WI38 (cell line): Measurements from ENCODE around the gene TMEM219.
A peak's percentile ranks its signal among the peaks of the same experiment; 100 is the strongest.

Experiments used
- H3K4me3 ChIP-seq: 2 replicates; pipeline ENCODE4 v1.5.1; 2011; ENCODE audit warnings: low read depth, mild to moderate bottlenecking, control low read depth, low read length
- CTCF ChIP-seq: IDR thresholded peaks from 2 replicates; pipeline ENCODE4 v1.5.1; 2012; ENCODE audit warnings: low read depth, mild to moderate bottlenecking, control low read depth, low read length

The TMEM219 gene

GRCh38 chr16:29971304-29971703 lies 9.4 kb downstream of the TMEM219 start:
- no peak for TF ChIP-seq CTCF
- H3K4me3 ChIP-seq, result no peak overlapping the region

DNA sequence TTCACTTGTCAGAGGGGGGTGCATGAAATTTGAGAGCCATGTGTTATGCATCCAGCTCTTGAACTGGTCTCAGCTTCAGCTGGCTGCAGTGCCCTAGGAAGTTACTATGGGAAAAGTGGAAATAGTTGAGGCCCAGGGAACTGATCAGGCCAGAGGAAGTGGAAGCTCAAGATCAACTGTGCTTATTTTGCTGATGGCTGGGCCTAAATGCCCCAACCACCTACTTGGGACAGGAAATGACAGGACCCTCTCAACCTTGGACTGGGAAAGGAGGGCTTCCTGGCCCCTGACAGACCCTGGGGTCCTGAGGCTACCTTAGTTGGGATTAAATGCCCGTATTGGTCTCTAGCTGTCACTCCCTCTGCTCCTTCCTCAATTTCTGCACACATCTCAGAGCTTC lies 10.6 kb downstream of the TMEM219 start:
- H3K4me3 ChIP-seq, result no peak overlapping the region
- TF ChIP-seq CTCF, result no peak

GRCh38 chr16:29972992-29973383 lies 11.1 kb downstream of the TMEM219 start:
- no peak for TF ChIP-seq CTCF
- no peak overlapping the region for H3K4me3 ChIP-seq

DNA sequence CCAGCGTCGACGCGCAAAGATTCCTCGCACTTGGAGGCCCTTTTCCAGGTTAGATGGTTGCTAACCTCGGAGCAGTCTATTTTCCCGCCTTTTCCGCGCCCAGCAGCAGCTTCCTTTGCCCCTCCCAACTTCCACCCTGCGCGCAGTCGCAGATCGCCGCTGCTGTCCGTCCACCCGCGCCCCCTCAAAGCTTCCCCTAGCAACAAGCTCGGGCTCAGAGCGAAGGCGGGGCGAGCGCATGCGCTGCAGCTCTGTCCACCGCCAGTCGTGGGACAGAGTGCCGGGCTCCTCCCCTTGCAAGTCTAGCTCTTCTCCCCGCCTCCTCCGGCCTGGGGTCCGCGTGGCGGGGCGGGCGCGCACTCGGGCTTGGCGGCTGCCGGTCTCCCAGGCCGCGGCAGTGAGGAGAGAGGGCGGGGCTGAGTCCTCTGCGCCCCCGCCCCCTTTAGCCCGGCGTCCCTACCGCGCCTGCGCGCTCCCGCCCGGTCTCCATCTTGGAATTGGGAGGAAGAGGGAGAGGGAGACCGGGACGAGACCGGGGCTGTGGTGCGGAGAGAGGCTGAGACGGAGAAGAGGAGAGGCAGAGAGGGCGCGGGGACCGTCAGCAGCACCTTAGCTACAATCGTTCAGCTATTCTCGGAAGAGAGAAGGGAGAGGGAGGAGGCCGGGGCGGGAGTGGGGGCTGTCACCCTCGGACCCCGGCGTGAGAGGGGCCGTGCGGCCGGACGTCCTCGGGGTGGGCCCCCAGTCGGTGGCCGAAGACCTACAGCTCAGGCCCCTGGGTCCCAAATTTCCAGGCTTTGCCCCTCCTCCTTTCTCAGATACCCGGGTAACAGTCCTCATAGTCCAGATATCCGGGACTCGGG lies 11.7 kb downstream of the TMEM219 start, which contains the start of gene TAOK2:
TAOK2 (plus strand) TSS at position 485 of the 863 bp plus-strand sequence. CDS start 3,905 bp downstream, outside the sequence.
- peak within 1 kb of the TSS; percentile 85 for H3K4me3 ChIP-seq
- TF ChIP-seq CTCF, result no peak

DNA sequence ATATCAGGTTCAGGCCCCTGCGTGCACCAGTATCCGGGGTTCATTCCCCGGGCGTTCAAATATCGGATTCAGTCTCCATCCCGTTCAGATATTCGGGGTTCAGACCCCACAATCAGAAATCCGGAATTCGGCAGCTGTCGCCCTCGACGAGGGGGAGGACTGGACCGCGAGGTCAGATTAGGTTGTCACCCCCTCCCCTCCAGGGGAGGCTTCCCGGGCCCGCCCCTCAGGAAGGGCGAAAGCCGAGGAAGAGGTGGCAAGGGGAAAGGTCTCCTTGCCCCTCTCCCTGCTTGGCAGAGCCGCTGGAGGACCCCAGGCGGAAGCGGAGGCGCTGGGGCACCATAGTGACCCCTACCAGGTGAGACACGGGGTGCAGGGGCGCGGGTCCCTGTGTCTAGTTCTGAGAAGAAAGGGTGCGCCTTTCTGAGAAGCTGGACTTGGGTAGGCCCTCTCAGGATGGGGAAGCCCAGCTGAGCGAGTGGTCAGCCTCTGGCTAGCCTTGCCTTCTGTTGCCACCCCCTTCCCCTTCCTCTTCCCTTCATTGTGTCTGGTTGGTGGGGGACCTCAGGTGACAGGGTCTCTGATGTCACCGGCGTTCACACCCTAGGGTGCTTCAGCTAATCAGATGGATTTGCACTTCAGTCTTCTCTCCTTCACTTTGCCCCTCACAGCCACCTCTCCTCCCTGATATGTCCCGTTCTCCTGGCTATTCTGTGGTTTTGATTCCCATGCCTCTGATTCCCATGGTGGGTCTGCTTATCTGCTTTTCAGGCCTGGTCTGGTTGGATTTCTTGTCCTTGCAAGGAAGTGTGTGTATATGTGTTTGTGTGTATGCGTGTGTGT lies 12.6 kb downstream of the TMEM219 start:
- no peak for TF ChIP-seq CTCF
- H3K4me3 ChIP-seq, result peak overlapping the region; percentile 85

- peak overlapping the region; percentile 85 for H3K4me3 ChIP-seq
- TF ChIP-seq CTCF, result no peak
Measured at GRCh38 chr16:29975134-29975538, 13.3 kb downstream of the TMEM219 start.
